IPS DF 4.7 (cell line): ENCODE data around the gene AKNA.

Experiments
- DNase-seq: peaks from one replicate; pipeline ENCODE4 v3.0.0-alpha.2; 2013; ENCODE audit warnings: low spot score; ENCODE audit errors: extremely low read depth

The AKNA gene

DNA sequence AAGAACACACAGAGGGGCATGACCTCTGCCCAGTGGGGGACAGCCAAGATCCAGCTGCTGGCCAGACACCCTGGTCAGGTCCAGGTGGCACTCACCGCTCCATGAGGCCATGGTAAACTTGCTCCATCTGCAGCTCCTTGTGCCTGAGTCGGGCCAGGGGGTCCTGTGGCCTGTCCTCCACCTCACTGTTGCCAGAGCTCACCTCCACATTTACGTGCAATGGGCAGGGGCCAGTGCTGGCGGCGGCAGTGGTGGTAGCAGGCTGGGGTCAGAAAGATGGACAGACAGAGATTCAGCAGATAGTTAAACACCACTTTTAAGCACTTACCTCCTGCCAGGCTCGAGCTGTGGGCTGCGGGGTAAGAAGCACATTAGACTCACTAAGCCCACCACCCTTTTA lies 28.0 kb downstream of the AKNA start:
- no peak for DNase-seq

DNA sequence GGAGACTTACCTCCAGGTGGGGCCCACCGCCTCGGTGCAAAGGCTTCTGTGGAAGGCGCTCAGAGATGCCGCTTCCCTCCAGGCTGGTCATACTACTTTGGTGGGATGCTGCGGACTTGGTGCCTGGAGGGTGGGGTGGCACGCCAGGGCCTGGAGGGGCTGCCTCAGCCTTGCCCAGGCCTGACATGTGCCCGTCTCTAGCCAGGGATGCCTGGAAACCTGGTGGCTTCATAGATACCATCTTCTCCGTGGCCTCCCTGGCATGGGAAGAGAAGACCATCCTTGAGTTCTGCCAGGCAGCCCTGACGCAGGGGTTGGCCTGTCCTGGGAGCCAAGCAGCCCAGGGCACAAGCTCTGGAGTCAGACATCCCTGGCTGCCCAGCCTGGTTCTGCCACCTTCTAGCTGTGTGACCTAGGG lies 29.9 kb downstream of the AKNA start:
- DNase-seq, result no peak

DNA sequence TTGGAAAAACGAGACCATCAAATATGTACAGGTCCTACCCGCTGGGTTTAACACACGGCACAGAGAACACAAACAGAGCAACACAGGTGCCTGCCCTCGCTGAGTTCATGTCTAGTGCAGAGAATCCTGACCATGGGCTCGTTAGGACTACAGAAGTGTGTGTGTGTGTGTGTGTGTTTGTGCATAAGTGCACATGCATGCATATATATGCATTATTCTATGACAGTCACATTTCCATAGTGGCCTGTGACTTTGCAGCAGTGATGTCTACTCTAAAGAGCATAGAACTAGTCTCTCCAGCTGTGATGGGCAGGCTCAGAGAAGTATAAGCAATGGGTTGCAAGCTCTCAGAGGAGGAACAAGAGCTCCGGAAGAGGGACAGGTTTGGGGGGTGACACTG lies 30.4 kb downstream of the AKNA start:
- no peak for DNase-seq

DNA sequence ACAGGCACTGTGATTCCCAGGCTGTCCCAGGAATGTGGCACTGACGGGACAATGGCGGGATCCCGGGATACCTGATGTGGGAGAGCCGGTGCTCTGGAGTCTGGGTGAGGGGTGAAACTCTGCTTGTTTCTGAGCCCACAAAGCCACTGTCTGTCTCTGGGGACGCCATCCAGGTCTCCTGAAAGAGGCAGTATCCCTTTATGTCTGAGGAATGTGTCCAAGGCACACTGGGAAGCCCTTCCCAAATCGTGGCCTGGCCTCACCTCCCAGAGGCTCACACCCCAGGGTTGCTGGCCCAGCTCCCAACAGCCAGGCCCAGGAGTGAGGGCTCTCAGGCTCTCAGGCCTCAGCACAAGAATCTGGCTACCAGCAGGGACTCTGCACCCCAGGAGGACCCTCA lies 31.0 kb downstream of the AKNA start:
- DNase-seq, result no peak

DNA sequence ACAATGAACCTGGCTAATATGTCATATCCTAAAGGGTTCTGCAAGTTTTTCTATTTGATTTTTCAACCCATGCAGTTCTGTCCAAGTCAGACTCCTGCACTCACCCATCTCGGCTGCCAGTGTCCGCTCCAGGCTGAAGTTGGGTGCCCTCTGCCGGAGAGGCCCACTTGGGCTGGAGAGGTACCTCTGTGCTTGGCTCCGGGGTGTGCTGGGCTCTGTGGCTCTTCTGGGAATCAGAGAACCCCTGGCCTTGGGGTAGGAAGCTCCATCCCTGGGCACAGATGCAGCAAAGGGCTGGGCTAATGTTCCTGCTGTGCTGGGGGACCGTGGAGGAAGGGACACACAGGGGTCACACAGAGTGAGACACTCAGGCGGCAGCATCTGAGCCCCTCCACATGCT lies 32.0 kb downstream of the AKNA start:
- no peak for DNase-seq

DNA sequence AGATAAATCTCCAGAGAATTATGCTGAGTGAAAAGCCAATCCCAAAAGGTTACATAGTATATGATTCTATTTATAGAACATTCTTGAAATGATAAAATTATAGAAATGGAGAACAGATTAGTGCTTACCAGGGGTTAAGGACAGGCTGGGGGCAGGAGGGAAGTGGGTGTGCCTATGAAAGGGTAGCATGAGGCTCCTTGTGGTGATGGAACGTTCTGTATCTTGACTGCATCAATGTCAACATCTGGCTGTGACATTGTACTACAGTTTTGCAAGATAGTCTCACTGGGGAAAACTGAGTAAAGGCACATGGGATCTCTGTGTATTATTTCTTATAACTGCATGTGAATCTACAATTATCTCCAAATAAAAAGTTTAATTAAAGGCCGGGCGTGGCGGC lies 35.9 kb downstream of the AKNA start:
- no peak for DNase-seq

DNA sequence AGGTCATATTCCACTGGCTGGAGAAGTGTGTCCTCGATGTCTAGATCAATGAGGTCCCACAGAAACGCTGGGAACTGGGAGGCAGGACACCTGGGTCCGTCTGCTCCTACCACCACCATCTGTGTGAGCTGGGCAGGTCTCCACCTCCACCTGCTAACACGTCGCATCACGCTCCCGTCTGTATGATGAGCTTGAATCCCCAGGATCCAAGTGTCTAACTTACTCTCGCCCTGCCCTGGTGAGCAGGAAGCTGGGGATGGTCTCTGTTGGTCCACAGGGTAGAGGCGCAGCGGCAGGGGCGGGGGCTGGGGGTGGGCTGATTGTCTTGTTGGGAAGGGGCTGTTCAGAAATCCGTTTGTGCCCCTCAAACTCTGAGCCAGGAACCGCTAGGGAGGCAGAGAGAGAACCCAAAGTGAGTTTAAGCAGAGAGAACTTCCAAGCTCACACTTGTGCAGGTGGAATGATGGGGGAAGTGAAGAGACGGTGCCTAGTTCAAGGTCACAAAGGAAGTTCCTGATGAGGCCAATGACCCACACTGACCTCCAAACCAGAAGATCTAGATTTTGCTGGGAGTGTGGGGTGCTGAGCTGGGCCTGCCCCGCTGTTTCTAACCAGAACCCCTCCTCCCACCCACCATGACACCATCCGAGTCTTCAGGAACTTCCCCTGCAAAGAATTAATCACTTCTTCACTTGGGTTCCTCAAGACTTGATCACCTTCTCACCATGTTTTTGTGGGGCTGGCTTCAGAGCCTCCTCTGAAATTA lies 37.0 kb downstream of the AKNA start:
- DNase-seq, result no peak

DNA sequence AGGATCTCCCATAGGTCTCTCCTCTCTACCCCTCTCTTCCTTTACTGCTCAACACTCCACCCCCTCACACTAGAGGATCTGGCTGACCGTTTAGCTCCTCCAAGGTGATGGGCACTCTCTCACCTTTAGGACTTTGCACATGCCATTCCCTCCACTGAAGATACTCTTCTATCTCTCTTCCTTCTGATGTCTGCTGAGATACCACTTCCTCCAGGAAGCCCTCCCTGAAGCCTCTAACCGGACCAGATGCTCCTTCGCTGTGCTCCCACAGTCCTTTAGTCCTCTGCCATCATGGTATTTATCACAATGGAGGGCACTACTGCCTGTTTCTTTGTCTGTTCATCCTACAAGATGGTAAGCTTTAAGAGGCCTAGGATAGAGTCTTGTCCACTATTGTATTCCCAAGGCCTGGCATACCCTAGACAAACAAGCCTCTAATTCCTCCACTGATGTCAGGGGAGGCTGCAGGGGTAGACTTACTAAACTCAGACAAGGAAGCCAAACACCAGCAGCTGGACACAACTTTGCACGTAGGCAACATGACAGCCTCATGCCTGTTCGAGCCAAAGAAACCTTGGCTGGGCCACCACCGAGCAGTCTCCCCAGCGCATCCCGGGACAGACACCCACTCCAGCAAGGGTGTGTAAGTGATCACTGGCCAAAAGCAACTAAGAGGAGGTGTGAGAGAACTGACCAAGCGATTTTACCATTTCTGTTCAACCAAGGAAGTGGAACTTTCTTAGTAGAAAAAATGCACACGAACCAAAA lies 37.9 kb downstream of the AKNA start:
- no peak for DNase-seq

DNA sequence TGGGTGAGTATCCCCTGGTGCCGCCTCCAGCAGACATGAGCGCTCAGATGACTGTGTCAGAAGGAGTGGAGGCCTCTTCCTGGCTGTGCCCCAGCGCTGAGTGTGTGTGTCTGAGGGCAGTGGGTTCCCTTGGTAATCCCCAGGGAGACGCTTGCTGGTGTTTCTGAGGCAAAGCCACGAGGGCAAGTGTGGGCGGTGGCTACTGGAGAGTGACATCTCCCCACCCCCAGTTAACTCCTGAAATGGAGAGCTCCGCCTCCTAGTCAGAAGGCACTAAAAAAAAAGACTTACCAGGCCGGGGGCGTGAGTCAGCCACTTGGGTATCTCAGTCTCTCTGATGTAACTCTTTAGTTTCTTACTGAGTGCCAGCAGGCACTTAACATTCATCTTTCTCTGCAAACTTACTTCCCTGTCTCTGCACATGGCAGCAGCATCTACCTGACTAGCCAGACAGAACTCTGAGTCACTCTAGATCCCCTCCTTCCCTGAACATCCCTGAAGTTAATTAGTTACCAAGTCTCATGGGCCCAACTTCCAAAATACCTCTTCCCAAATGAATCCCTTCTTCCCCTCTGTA lies 38.8 kb downstream of the AKNA start:
- no peak for DNase-seq

DNA sequence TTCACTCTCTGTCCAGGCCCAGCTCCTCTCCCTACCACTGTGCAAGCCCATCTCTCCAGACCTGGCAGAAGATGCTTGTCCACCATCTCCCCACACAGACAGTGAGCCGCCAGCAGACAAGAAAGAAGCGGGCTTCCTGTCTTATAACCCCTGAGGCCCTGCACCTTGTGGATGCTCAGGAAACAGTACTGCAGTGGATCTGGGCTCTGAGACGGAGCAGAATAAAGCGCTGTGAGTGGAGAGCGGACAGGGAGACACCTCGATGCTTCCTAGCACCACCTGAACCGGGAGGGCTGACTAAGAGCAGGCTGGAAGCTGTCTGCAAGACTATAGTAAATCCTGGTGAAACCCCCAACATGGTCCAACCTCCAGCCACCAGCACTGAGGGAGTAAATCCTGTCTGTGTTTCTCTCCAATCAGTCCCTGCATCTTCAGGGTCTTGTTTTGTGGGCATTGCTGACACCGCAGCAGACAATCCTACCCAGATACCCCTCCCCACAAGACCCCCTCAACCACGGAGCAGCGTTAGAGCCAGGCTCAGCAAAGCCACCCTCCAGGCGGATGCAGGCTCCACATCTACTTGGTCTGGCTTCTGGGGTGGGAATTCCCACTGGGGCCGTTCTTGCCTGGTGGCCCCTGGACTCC lies 39.4 kb downstream of the AKNA start:
- DNase-seq, result no peak

DNA sequence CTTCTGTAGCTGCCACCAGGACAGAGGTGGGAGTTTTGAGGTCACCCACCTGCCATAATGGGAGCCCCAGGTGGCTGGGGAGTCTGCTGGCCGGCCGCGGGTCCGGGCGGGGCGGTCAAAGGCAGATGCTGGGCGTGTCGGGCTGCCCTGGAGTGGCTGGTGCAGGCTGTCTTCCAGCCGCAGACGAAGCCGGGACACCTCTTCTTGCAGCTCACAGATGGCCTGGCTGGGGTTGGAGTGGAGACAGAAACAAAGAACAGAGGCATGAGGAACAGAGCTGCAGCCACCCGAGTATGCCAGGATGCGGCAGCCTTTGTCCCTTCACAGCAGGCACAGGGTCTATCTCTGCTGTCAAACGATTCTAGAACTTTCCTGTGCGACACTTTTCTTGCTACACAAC lies 40.1 kb downstream of the AKNA start:
- no peak for DNase-seq

DNA sequence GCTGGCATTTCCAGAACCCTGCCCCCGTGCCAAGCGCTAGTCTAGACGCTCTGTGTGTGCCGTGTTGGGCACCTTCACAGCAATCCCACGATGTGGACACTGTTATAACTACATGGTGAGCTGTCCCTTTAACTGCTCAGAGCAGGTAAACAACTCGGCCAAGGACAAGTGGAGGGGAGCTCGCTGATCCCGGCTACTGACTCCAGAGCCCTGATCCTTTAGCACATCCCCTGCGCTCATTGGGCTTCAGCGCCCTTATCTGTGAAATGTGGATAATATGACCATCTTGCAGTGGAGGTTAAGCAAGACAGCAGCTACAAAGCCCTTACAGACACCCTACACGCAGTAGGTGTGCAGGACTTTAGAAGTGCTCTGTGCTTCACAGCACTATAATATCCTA lies 41.6 kb downstream of the AKNA start:
- no peak for DNase-seq

DNA sequence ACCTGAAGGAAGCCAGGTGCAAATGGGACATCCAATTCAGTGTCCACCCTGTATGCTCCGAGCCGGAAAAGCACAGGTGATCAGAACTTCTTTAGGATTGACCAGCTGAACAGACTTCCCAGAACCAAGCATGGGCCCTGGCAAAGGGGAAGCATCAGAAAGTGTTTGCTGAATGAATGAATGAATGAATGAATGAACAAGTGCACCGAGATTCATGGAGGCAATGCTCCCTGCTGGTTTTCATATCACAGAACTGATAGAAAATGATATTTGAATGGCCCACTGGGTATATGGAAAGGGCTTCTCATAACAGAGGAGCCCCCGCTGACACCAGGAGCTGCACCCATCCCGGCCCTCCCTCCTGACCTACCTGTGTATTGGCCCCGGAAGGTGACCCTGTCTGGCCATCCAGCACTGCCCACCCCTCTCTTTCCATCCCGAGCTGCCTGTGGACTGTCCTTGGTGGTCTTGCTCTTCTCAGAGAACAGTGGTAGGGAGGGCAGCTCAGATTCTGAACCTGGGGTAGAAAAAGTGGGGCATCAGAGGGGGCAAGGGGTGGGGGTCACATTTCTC lies 42.2 kb downstream of the AKNA start:
- no peak for DNase-seq

DNA sequence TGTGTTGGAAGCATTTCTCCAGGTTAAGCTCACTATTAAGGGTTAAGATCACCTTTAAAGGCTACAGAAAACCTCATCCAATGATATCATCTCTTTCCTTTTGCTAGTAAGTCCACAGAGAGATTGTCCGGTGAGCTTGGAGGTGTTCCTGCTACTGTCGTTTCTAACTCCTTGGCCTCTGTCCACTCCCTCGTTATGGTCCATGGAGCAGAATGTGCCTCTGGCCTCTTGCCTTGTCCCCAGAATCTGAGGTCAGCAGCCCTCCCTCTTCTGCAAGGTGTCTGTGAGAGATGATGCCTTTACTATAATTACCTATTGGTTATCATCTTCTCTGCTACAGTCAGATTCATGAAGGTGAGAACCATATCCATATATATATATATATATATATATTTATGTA lies 43.1 kb downstream of the AKNA start:
- no peak for DNase-seq

DNA sequence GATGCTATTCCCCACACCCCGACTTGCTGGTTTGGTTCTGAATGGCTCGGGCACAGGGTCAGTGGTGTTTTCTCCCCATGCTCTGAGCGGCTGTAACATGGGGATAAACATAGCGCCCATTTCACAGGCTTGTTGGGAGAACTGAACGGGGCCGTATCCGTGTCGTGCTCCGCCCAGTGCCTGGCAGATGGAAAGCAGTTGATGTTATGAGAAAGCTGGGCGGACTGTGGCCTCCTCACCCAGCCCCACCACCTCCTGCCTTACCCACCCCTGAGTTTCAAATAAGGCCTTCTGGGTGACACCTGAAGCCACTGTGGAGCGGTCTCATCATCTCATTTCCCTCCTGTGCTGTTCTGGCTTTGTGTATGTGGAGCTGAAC lies 43.6 kb downstream of the AKNA start:
- no peak for DNase-seq

DNA sequence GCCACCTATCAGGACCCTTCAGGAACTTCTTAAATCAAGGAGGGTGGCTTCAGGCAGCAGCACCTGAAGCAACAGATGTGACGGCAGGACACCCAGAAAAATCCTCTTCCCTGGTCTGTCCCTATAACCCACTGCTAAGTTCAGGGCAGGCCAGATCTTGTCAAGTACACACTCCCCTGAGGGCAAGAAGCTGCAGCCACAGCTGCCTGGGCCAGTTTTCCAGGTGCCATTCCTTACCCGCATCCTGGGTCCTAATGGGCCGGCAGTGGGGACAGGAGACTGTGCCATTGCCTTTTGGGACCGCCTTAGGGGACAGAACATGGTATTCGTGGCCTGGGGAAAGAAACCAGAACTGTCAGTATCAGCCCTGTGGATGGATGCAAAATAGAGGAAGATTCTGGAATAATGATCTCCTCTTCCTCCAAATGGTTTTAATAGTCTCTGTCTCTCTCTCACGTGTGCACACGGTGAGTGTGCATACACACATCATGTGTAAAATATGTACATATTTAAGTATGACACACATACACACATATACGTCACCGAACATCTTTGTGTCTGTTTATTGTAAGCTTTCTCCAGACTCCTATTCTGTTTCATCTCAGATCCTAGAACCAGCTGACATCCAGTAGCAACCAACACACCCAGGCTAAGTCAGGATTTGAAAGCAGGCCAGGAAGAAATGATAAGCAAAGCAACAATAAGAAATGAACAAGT lies 44.2 kb downstream of the AKNA start:
- no peak for DNase-seq

DNA sequence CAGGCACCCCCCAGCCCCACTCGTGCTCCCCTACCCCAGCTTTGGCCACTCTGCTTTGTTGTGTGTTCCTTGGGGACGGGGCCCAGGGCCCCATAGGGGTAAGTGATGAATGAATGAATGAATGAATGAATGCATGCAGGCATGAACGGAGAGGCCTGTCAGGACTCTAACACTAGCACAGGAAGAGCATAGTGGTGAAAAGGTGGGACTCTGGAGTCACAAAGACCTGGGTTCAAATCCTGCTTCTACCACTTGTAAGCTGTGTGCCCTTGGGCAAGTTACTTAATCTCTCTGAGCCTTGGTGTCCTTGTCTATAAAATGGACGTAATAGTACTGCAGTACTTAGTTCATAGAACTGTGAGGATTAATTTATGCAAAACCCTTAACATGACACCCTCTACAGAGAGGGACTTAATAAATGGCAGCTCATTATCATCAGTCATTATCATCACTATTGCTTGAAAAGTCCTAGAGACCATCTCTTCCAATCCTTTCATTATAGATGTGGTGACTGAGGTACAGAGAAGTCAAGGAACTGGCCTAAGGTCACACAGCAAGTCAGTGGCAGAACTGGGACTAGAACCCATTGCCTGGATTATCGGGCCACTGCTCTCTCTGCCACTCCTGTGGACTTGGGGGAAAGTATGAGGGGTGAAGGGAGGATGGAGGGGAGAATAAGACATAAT lies 44.9 kb downstream of the AKNA start:
- no peak for DNase-seq

DNA sequence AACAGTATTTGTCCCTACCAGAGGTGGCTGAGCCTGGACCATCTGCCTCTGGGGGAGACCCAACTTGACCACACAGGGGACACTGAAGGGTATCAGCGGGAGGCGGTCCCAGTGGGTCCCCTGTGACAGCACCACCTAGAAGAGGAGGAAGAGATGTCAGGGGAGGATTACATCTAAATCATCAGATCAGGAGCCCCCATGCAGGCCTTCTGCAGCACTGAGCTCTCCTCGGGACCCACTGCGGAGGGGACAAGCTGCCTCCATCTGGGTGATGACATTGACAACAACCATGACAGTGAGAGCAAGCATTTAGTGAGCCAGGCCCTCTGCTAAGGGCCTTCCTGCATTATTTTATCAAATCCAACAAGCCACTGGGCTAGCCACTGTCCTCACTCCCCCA lies 45.8 kb downstream of the AKNA start:
- DNase-seq, result no peak

DNA sequence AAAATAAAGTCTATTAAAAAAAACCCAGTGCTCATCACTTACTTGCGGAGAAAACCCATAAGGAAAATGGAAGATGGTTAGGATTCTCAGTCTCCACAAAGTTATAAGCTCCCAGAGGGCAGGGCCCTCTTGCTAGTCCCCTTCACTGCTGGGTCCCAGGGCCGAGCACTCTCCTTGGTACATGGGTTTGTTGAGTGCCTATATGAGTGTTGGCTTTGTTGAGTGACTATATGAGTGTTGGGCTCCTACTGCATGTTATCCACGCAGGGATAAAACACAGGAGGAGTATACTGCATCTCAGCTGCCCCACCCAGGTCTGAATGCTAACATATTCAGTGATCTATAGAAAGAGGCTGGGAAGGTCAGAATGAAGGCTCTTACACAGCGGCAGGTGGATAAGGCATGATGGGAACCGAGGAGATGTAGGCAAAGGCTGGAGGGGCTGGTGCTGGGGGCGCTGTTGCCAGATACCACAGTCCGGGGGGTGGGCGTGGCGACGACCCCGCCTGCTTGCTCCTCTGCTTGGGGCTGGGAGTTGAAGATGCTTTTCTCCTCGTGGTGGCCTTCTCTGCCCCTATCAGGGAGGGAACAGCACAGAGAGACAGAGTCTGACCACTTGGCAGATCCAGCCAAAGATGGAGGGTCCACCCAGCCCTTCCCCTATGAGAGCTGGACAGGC lies 46.5 kb downstream of the AKNA start:
- no peak for DNase-seq
